ENCODE data around the gene SCN3B. TPM values are rescaled to one million over a fixed set of nuclear protein-coding genes. Genes with fewer than 3 reads are reported as not detected.

SCN3B gene
- total RNA-seq, 1 experiment from 2014 or later: 0.26 TPM

- Histone ChIP-seq H3K4me2 (ENCODE audit: low read length) (no peak overlapping the region), H3K79me2 (ENCODE audit: low read length) (no peaks in the 10 kb centered on the region), H3K9me2 (replicated peaks; ENCODE audit: low read length) (no peaks in the 10 kb centered on the region), H3K9ac (ENCODE audit: low read length) (no peak overlapping the region), H2AFZ (ENCODE audit: low read length) (no peak overlapping the region), H3K36me3 (ENCODE audit: low read depth, low read length) (peaks cover 43% of the 10 kb centered on the region), H3K9me3 (ENCODE audit: low read length) (no peaks in the 10 kb centered on the region), H3F3A (ENCODE audit: low read length, unreplicated experiment) (no peaks in the 10 kb centered on the region), H3K4me1 (ENCODE audit: insufficient read depth, low read length) (no peaks in the 10 kb centered on the region), H3K27me3 (ENCODE audit: low read length) (no peaks in the 10 kb centered on the region), H3K4me3 (ENCODE audit: low read length) (no peak overlapping the region), H4K20me1 (ENCODE audit: low read length) (no peaks in the 10 kb centered on the region), H3K27ac (ENCODE audit: low read length) (no peak overlapping the region)
- intact Hi-C loops (cut with micrococcal nuclease): no loop called here
- TF ChIP-seq EZH2 (IDR thresholded peaks at IDR 0.05; ENCODE audit: low read length, unreplicated experiment) (no peak), EZH2phosphoT487 (IDR thresholded peaks at IDR 0.05; ENCODE audit: borderline replicate concordance, low read length) (no peak), CTCF (conservative IDR thresholded peaks at IDR 0.05; ENCODE audit: low read depth, low read length) (no peak)
- ChIA-PET CTCF (no interaction called here), POLR2A (ENCODE audit: unreplicated experiment) (no interaction called here)
- DNase-seq (no peak), ATAC-seq (no peak)
- BruUV-seq (replicated peaks): no TSS peak
Observed at GRCh38 chr11:123624974-123625373, 29.4 kb downstream of the SCN3B start.

DNA sequence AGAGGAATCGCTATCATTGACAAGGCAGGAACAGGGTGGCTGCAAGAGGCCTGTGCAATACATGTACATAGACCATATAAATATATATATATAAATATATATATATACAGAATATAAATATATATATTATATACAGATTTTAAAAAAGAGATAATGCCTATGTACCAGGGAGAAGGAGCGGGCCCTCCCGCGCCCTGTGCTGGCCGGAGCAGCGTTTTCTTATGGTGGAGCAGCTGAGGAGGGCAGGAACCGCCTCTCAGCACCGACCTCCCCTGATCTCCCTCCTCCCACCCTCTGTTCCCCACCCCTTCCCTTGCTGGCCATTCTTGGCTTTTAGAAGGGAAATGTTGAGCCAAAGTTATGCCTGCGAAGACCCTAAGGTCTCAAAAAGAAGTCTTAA, 31.8 kb downstream of the SCN3B start:
- Histone ChIP-seq H4K20me1 (ENCODE audit: low read length) (no peaks in the 10 kb centered on the region), H3K9me3 (ENCODE audit: low read length) (no peaks in the 10 kb centered on the region), H3K79me2 (ENCODE audit: low read length) (no peaks in the 10 kb centered on the region), H3K9me2 (replicated peaks; ENCODE audit: low read length) (no peaks in the 10 kb centered on the region), H3K27me3 (ENCODE audit: low read length) (no peaks in the 10 kb centered on the region), H3K4me2 (ENCODE audit: low read length) (no peak overlapping the region), H2AFZ (ENCODE audit: low read length) (no peak overlapping the region), H3F3A (ENCODE audit: low read length, unreplicated experiment) (no peaks in the 10 kb centered on the region), H3K9ac (ENCODE audit: low read length) (no peak overlapping the region), H3K36me3 (ENCODE audit: low read depth, low read length) (peaks cover 64% of the 10 kb centered on the region), H3K4me3 (ENCODE audit: low read length) (no peak overlapping the region), H3K27ac (ENCODE audit: low read length) (no peak overlapping the region), H3K4me1 (ENCODE audit: insufficient read depth, low read length) (no peaks in the 10 kb centered on the region)
- DNase-seq (no peak), ATAC-seq (no peak)
- TF ChIP-seq EZH2 (IDR thresholded peaks at IDR 0.05; ENCODE audit: low read length, unreplicated experiment): no peak
- no peak for TF ChIP-seq EZH2phosphoT487 (IDR thresholded peaks at IDR 0.05; ENCODE audit: borderline replicate concordance, low read length)
- TF ChIP-seq CTCF (conservative IDR thresholded peaks at IDR 0.05; ENCODE audit: low read depth, low read length): no peak
- POLR2A ChIA-PET (ENCODE audit: unreplicated experiment): no interaction called here
- CTCF ChIA-PET: no interaction called here
- no TSS peak for BruUV-seq (replicated peaks)
- intact Hi-C loops (cut with micrococcal nuclease): no loop called here

DNA sequence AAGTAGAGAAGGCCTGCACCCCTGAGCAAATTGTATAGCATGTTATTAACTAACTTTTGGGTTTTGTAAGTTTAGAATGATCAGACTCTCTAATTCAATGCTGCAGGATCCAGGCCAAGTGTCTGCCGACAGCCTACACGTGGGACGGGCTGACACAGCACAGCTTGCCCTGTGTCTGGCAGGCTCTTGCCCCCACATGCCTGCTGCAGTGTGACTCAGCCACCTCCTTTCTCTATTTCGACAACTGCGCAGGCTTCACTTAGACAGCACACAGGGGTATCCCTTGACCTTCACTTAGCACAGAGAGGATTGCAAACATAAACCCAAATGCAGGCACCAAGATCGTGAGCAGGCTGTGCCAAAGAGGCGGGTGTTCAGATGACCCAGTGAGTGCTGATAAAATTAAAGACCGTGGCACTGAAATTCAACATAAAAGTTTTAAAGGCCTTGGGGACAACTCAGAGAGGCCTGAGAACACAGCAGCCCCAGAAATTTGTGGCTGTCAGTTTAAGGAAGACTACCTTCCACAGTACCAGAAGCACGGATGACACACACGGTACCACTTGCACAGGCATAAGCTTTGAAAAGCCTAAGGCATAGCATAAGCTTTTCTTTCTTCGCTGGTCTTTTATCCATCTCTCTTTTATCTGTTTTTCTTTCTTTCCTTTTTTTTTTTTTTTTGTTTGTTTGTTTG, 37.8 kb downstream of the SCN3B start:
- no TSS peak for BruUV-seq (replicated peaks)
- Histone ChIP-seq H3K9me2 (replicated peaks; ENCODE audit: low read length) (no peaks in the 10 kb centered on the region), H3K4me2 (ENCODE audit: low read length) (no peak overlapping the region), H3K27ac (ENCODE audit: low read length) (no peak overlapping the region), H3K79me2 (ENCODE audit: low read length) (no peaks in the 10 kb centered on the region), H3K9me3 (ENCODE audit: low read length) (no peaks in the 10 kb centered on the region), H3K4me1 (ENCODE audit: insufficient read depth, low read length) (no peaks in the 10 kb centered on the region), H3K4me3 (ENCODE audit: low read length) (no peak overlapping the region), H3F3A (ENCODE audit: low read length, unreplicated experiment) (no peaks in the 10 kb centered on the region), H3K9ac (ENCODE audit: low read length) (no peak overlapping the region), H4K20me1 (ENCODE audit: low read length) (no peaks in the 10 kb centered on the region), H3K36me3 (ENCODE audit: low read depth, low read length) (peaks cover 64% of the 10 kb centered on the region), H2AFZ (ENCODE audit: low read length) (no peak overlapping the region), H3K27me3 (ENCODE audit: low read length) (no peaks in the 10 kb centered on the region)
- ATAC-seq: no peak
- no peak for DNase-seq
- ChIA-PET POLR2A (ENCODE audit: unreplicated experiment) (no interaction called here), CTCF (interaction anchor here (0.6 kb wide), 1 partner anchor 209 kb away, joined by 5 read pairs; no protein-coding TSS in a partner anchor)
- intact Hi-C loops (cut with micrococcal nuclease): no loop called here
- TF ChIP-seq EZH2phosphoT487 (IDR thresholded peaks at IDR 0.05; ENCODE audit: borderline replicate concordance, low read length) (no peak), CTCF (conservative IDR thresholded peaks at IDR 0.05; ENCODE audit: low read depth, low read length) (no peak), EZH2 (IDR thresholded peaks at IDR 0.05; ENCODE audit: low read length, unreplicated experiment) (no peak)
